ENCODE measurements around the gene ZDHHC1.

ZDHHC1 gene

GRCh38 chr16:67432506-67432890 lies 16.2 kb upstream of the ZDHHC1 start:
- DNase-seq (ENCODE audit: low read depth) = no peak
- no peak overlapping the region for H3K4me3 ChIP-seq (ENCODE audit: low read depth, low read length)

- DNase-seq (ENCODE audit: low read depth) = no peak
- peak overlapping the region; percentile 45 for H3K4me3 ChIP-seq (ENCODE audit: low read depth, low read length)
Measured at GRCh38 chr16:67431775-67432505, 15.7 kb upstream of the ZDHHC1 start.

DNA sequence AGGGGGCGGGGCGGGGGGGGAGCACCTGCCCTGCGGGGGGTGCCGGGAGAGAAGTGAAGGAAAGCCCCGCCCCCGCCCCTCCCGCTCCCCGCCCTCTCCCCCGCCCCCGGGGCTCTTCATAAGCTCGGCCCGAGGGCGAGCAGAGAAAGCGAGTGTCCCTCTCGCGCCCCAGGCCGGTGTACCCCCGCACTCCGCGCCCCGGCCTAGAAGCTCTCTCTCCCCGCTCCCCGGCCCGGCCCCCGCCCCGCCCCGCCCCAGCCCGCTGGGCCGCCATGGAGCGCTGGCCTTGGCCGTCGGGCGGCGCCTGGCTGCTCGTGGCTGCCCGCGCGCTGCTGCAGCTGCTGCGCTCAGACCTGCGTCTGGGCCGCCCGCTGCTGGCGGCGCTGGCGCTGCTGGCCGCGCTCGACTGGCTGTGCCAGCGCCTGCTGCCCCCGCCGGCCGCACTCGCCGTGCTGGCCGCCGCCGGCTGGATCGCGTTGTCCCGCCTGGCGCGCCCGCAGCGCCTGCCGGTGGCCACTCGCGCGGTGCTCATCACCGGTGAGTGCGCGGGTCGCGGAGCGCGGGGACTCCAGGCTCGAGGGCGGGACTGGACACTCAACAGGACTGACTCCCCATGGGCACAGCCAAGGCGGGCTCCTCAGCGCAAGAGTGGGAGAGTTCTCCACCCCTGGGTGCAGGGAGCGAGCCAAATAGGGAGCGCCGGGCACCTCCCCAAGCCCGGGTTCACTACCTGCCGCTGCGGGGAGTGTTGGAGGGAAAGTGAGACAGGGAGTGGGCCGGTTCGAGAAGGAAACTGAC lies 14.9 kb upstream of the ZDHHC1 start, which contains the start of gene HSD11B2:
HSD11B2 (plus strand) TSS at position 145 of the 798 bp plus-strand sequence; CDS start at position 273, 128 bp downstream.
- peak within 1 kb of the TSS; percentile 45 for H3K4me3 ChIP-seq (ENCODE audit: low read depth, low read length)

GRCh38 chr16:67430504-67430976 lies 14.3 kb upstream of the ZDHHC1 start:
- H3K4me3 ChIP-seq (ENCODE audit: low read depth, low read length) = peak overlapping the region; percentile 35
- no peak for DNase-seq (ENCODE audit: low read depth)

More for the DNA sequence above, 14.9 kb upstream of the ZDHHC1 start, which contains the start of gene HSD11B2:
- DNase-seq (ENCODE audit: low read depth) = no peak

DNA sequence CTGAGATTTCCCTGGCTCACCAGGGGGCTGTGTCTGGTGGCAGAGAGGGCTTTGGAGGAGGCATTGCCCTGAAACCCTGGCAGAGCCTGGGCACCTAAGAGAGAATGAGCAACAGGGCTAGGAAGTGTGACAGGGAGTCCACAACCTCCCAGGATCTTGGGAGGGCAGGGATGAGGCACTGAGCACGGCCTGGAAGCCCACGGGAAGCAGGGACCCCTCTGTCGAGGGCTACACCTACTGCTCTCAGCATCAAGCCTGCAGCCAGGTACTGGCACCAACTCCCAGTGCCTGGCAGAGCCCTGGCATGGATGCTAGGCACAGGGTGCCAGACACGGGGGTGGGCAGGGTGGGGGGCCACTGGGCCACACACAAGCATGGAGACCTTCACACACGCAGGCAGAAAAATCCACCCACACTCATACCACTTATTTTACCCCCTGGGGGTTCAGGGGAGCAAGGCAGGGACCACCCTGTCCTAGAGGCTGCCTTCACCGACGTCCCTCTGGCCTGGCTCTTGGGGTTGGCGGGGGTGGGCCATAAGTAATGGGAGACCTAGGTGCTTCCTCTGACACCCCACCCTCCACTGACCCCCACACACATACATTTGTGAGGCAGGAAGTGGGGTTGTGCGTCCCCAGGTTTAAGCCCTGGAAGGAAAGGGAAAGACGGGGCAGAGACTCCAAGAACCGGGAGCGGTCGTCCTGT lies 13.7 kb upstream of the ZDHHC1 start:
- H3K4me3 ChIP-seq (ENCODE audit: low read depth, low read length) = peak overlapping the region; percentile 35
- DNase-seq (ENCODE audit: low read depth) = no peak

DNA sequence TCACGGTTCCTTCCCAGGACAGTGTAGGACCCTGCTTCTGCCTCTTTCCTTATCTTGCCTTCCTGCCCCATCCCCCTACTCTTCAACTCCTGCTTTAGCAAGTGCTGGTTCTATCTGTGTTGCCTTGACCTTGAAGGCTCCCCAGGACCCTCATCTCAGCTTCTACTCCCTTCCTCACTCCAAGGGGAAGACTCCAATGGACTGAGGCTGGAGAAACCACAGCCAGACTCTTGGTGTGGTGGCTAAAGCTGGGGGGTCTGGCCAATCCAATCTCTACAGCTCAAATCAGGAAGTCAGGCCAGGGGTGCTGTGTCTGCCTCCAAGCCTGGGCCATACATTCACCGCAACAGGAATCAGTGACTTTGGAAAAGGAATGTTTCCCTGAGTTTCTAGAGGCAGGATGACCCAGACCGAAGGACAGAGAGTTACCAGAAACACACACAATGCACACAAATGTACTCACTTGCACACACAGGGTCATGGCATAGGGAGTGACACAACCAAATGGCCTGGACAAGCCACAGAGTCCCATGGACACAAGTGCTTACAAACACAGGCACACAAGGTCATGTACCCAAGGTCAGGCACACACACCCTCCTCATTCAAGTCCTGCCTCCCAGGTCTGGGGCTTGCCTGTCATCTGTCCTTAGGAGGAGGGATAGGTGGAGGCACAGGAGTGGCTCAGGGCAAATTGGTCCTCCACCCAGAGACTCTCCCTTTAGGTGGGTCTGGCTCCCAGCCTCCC lies 12.9 kb upstream of the ZDHHC1 start:
- H3K4me3 ChIP-seq (ENCODE audit: low read depth, low read length) = no peak overlapping the region
- no peak for DNase-seq (ENCODE audit: low read depth)

DNA sequence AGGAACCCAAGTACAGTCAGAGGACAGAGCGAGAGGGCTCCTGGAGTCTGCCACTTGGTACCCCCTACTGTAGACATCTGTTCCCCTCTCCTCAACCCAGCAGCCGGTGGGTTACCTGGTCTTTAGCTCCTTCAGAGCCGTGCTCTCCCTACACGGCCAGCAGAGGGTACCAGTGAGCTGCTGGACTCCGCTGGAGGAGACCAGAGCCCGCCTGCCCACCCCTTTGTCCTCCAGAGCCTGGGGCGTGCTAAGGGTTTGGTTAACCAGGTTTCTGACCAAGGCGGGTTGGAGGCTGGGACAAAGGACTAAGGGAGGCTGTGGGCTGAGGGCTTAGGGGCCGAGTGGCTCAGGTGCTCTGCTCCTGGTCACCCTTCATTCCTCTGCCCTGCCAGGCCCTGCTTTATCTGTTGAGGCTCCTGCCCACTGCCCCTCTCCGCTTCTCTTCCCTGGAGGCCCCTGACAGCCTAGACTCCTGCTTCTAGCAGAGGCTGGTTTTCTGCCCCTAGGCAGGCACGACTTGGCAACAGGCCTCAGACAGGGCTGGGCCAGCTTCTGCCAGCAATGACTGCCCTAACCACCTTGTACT lies 12.0 kb upstream of the ZDHHC1 start:
- H3K4me3 ChIP-seq (ENCODE audit: low read depth, low read length) = no peak overlapping the region
- DNase-seq (ENCODE audit: low read depth) = no peak

- no peak for DNase-seq (ENCODE audit: low read depth)
Measured at GRCh38 chr16:67426950-67427349, 10.7 kb upstream of the ZDHHC1 start.

GRCh38 chr16:67426022-67426421 lies 9.7 kb upstream of the ZDHHC1 start:
- DNase-seq (ENCODE audit: low read depth) = no peak
- H3K4me3 ChIP-seq (ENCODE audit: low read depth, low read length) = no peak overlapping the region

More at GRCh38 chr16:67426950-67427349, 10.7 kb upstream of the ZDHHC1 start:
- H3K4me3 ChIP-seq (ENCODE audit: low read depth, low read length) = no peak overlapping the region

- no peak for DNase-seq (ENCODE audit: low read depth)
- H3K4me3 ChIP-seq (ENCODE audit: low read depth, low read length) = no peak overlapping the region
Measured at GRCh38 chr16:67425580-67425979, 9.3 kb upstream of the ZDHHC1 start.

- H3K4me3 ChIP-seq (ENCODE audit: low read depth, low read length) = no peak overlapping the region
- no peak for DNase-seq (ENCODE audit: low read depth)
Measured at GRCh38 chr16:67425061-67425460, 8.8 kb upstream of the ZDHHC1 start.

- DNase-seq (ENCODE audit: low read depth) = no peak
- H3K4me3 ChIP-seq (ENCODE audit: low read depth, low read length) = no peak overlapping the region
Measured at GRCh38 chr16:67424261-67424615, 8.0 kb upstream of the ZDHHC1 start.

DNA sequence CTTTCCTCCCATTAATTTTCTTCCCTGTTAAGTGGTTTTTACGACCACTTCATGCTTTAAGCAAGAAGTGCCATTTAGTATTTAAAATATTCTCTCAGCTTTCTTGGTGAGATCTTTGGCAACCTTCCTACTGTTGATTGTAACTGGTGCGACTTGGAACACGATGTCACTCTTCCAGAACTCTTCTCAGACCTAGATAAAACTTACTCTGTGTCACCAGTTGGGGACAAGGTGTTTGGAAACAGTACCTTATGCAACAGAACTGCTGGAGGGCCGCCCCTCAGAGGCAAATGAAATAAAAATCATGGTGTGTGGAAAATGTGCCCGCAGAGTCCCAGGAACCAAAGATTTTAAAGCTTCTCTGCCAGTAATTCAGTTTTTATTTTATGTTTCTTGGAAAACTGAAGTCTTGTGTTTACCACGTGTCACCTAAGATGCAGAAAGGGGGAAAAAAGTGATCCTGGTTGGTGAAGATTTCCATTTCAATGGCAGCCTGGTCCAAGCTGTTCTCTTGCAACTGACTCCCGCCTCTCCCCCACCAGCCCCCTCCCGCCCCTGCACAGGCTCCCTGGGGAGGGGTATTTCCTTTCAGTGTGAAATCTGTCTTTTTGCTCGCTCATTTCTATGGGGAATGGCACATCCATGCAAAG lies 7.5 kb upstream of the ZDHHC1 start:
- H3K4me3 ChIP-seq (ENCODE audit: low read depth, low read length) = no peak overlapping the region
- DNase-seq (ENCODE audit: low read depth) = no peak

DNA sequence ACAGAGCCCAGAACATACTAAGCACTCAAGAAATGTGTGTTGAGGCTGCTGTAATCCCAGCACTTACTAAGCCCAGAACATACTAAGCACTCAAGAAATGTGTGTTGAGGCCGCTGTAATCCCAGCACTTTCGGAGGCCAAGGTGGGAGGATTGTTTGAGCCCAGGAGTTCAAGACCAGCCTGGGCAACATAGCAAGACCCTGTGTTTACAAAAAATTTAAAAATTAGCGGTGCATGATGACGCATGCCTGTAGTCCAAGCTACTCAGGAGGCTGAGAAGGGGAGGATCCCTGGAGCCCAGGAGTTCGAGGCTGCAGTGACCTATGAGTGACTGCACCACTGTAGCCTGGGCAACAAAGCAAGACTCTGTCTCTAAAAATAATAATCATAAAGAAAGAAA lies 6.7 kb upstream of the ZDHHC1 start:
- H3K4me3 ChIP-seq (ENCODE audit: low read depth, low read length) = no peak overlapping the region
- no peak for DNase-seq (ENCODE audit: low read depth)

GRCh38 chr16:67421030-67421429 lies 4.8 kb upstream of the ZDHHC1 start:
- DNase-seq (ENCODE audit: low read depth) = no peak

GRCh38 chr16:67419931-67420330 lies 3.7 kb upstream of the ZDHHC1 start:
- no peak for DNase-seq (ENCODE audit: low read depth)

More at GRCh38 chr16:67421030-67421429, 4.8 kb upstream of the ZDHHC1 start:
- H3K4me3 ChIP-seq (ENCODE audit: low read depth, low read length) = no peak overlapping the region

GRCh38 chr16:67419502-67419901 lies 3.2 kb upstream of the ZDHHC1 start:
- H3K4me3 ChIP-seq (ENCODE audit: low read depth, low read length) = no peak overlapping the region
- DNase-seq (ENCODE audit: low read depth) = no peak

More at GRCh38 chr16:67419931-67420330, 3.7 kb upstream of the ZDHHC1 start:
- H3K4me3 ChIP-seq (ENCODE audit: low read depth, low read length) = no peak overlapping the region

DNA sequence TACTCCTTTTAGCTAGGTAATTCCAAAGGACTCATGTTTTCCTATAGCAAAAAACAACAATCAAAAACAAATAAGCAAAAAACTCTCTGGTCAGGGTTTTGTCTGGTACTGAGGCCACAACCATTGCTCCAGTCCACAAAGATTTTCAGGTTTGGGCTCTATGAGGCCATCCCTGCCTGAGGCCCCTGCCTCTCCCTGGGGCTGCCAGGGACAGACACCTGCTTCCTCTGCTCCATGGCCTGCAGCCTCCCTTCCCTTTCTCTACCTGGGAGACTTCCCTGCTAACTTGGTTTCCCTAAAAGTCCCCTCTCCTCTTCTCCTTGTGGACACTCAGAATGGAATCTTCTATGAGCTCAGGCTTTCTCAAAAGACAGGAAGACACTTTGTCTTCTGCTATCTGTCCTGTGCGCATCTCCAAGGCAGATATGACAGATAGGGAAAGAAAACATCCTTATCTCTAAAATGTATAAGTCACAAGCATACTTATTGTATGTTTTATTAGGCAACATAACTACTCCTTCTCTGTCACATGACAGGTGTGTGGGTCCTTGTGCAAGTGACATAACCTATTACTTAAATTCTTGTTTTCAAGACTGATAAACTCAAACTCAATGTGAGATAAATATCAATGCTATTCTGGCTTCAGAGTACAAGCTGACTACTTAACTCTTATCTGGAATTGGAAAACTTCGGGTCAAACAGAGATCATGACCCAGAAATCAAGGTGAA lies 1.2 kb upstream of the ZDHHC1 start:
- no peak for DNase-seq (ENCODE audit: low read depth)
- H3K4me3 ChIP-seq (ENCODE audit: low read depth, low read length) = no peak overlapping the region
